Rectal smooth muscle tissue (tissue), 1 donor: ENCODE results near the gene CNRIP1.
"Not testable (repeated sequence)": the region's sequence is repeated elsewhere in the genome, so short reads cannot be mapped to it uniquely, and the experiment has no call there.

Experiments
- H3K27ac ChIP-seq: one replicate; pipeline ENCODE4 v1.7.0; 2013; ENCODE audit warnings: low read depth, low read length, inconsistent platforms
- H3K27me3 ChIP-seq: one replicate; pipeline ENCODE4 v1.7.0; 2013; ENCODE audit warnings: low read length; ENCODE audit not compliant: control insufficient read depth, insufficient read depth
- H3K36me3 ChIP-seq: one replicate; pipeline ENCODE4 v1.7.0; 2013; ENCODE audit warnings: low read length; ENCODE audit not compliant: control insufficient read depth, insufficient read depth
- H3K4me1 ChIP-seq: one replicate; pipeline ENCODE4 v1.7.0; 2013; ENCODE audit warnings: low read length; ENCODE audit not compliant: control insufficient read depth, insufficient read depth
- H3K4me3 ChIP-seq: one replicate; pipeline ENCODE4 v1.7.0; 2013; ENCODE audit warnings: low read length
- H3K9ac ChIP-seq: one replicate; pipeline ENCODE4 v1.7.0; 2013; ENCODE audit warnings: low read length

CNRIP1 gene

DNA sequence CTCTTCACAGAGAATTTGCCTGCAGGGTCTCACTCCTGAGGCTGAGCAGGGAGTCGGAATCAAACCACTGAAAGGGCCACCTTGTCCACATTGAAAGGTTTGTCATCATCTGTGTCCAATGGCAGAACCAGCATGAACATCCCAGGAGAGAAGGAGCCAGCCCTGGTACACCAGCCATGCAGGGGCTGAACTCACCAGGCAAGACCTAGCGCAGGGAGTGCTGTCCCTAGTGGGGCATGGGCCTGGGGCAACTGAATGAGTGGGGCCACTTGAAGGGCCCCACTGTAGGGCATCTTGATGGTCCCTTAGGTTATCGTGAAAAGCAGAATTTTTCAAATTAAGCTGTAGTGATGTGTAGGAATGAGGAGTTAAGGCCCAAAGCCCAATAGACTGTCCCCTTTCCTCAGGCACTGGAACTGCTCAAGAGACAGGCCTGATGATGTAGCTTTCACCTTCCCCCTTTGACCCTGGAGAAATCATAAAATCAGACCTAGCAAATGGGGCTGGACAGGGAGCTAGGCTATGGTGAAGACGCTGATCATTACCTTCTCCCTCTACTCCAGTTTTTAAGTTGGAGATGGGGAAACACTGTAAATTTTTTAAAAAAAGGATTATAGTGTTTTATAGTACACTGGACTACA lies 37.0 kb upstream of the CNRIP1 start:
- Histone ChIP-seq H3K4me1 (no peaks in the 10 kb centered on the region), H3K27me3 (no peaks in the 10 kb centered on the region), H3K36me3 (no peaks in the 10 kb centered on the region), H3K27ac (no peak overlapping the region), H3K4me3 (no peak overlapping the region), H3K9ac (no peak overlapping the region)

DNA sequence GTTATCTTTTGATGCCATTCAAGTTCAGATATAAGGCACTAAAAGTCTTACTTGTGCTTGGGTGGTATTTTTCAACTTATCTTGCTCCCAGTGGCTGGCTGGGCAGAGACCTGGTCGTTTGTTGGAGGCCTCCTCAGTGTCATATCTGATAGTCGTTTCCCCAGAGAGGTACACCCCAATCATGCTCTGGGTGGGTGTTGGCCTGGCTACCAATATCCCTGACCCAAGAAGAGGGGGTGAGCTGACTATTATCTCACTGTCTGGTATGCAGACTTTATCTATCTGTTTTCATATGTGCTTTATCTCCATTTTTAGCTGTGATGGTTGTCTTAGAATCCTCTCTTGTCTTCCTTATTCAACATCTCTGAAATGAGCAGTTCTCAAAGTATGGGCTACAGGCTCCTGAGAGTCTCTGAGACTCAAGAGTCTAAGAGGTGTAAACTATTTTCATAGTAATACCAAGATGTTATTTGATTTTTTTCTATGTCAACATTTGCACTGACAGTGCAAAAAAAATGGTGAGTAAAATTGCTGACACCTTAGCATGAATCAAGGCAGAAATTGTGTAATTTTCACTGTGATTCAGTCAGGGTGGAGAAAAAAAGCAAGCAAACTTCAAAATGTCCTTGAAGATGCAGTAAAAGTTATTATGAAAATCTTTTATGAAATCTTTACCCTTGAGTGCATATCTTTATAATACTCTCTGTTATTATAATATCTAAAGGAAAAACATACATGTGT lies 33.1 kb upstream of the CNRIP1 start:
- no peaks in the 10 kb centered on the region for H3K27me3 ChIP-seq
- H3K36me3 ChIP-seq, result no peaks in the 10 kb centered on the region
- H3K4me3 ChIP-seq, result no peak overlapping the region
- H3K27ac ChIP-seq, result no peak overlapping the region
- no peak overlapping the region for H3K9ac ChIP-seq
- H3K4me1 ChIP-seq, result no peaks in the 10 kb centered on the region

DNA sequence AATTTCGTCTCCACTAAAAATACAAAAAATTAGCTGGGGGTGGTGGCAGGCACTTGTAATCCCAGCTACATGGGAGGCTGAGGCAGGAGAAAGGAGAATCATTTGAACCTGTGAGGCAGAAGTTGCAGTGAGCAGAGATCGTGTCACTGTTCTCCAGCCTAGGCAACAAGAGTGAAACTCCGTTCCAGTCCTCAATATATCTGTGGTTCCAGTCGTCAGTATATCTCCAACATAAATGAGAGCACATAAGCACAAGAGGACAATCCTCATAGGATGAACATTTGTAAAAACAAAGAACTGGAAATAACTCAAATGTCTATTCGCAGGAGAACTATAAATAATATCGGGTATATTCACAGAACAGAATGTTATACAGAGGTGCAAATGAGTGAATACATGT lies 32.2 kb upstream of the CNRIP1 start:
- Histone ChIP-seq H3K36me3 (no peaks in the 10 kb centered on the region), H3K4me1 (no peaks in the 10 kb centered on the region), H3K9ac (no peak overlapping the region), H3K27ac (no peak overlapping the region), H3K27me3 (no peaks in the 10 kb centered on the region), H3K4me3 (no peak overlapping the region)

GRCh38 chr2:68349091-68349490 lies 29.3 kb upstream of the CNRIP1 start:
- H3K27me3 ChIP-seq, H3K4me1 ChIP-seq, H3K4me3 ChIP-seq, H3K9ac ChIP-seq, H3K27ac ChIP-seq, H3K36me3 ChIP-seq: not testable (repeated sequence)

DNA sequence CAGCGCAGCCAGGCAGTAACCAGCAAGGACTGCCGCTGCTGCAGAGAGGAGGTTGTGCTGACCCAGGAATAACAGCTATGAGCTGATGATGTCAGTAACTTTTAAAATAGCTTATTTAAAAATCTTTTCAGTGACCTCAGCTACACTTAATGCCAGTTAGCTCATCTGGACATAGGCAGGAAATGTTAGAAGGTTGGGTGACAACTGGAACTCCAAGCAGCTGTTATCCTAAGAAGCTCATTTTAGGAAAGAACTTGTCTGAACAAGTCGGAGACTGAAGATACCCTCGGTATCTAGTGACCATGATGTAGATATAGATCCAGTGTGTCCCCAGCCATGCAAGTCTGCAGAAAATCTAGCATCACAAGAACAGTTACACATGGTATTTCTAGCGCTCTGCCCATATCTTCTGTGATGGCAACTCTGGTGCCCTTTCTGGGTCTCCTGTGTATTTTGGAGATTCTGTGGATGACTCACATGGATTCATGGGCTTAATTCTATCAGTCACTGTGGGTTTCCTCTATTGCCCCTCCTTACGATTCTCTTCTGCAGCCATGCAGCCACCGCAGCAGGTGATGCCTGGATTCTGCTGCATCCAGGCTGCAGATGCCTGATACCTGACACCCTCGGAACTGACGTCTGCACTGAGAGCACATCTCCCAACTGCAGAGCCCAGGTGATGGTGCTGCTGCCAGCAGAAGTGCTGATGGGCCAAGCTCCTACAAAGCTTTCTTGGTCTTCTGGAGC lies 25.6 kb upstream of the CNRIP1 start:
- Histone ChIP-seq H3K27me3 (no peaks in the 10 kb centered on the region), H3K4me3 (no peak overlapping the region)

GRCh38 chr2:68344031-68344430 lies 24.3 kb upstream of the CNRIP1 start:
- Histone ChIP-seq H3K4me3 (no peak overlapping the region), H3K9ac (no peak overlapping the region), H3K36me3 (no peaks in the 10 kb centered on the region), H3K27me3 (no peaks in the 10 kb centered on the region), H3K4me1 (no peaks in the 10 kb centered on the region), H3K27ac (no peak overlapping the region)

More for the DNA sequence above, 25.6 kb upstream of the CNRIP1 start:
- H3K4me1 ChIP-seq, result no peaks in the 10 kb centered on the region
- H3K9ac ChIP-seq, result no peak overlapping the region
- H3K36me3 ChIP-seq, result no peaks in the 10 kb centered on the region
- no peak overlapping the region for H3K27ac ChIP-seq

- Histone ChIP-seq H3K9ac (no peak overlapping the region), H3K4me1 (no peaks in the 10 kb centered on the region), H3K27ac (no peak overlapping the region), H3K4me3 (no peak overlapping the region), H3K27me3 (no peaks in the 10 kb centered on the region), H3K36me3 (no peaks in the 10 kb centered on the region)
These were observed 22.7 kb upstream of the CNRIP1 start for GRCh38 chr2:68342470-68342869.

DNA sequence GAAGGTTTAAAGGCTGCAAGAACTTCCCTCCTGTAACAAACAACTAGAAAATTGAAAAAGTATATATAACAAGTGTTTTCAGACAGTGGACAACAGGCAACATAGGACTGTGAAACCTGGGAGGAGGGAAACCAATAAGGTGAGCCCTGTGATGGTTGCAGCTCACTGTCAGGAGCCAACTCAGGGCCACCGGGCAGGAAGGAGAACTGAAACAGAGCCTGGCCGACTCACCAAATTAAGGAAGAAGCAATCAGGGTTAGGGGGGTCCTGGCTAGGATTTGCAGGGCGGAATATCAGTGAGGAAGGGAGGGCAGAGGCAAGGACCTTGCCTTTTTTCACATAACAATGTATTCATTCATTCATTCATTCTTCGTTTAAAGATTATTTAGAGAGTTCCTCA lies 21.8 kb upstream of the CNRIP1 start:
- no peaks in the 10 kb centered on the region for H3K27me3 ChIP-seq
- H3K9ac ChIP-seq, result no peak overlapping the region
- no peaks in the 10 kb centered on the region for H3K36me3 ChIP-seq
- no peaks in the 10 kb centered on the region for H3K4me1 ChIP-seq
- H3K4me3 ChIP-seq, result no peak overlapping the region
- H3K27ac ChIP-seq, result no peak overlapping the region

DNA sequence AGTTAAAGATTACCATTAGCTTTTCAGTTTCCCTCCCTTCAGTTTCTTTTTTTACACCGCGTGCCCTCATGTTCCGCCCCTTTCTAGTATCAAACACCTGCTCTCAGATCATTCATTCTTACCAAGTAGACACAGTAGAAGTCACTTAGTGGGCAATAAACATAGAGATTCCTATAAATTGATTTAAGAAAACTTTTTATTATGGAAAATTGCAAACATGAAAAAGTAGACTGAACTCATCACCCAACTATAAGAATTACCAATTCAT lies 21.2 kb upstream of the CNRIP1 start:
- no peaks in the 10 kb centered on the region for H3K36me3 ChIP-seq
- H3K9ac ChIP-seq, result no peak overlapping the region
- H3K4me3 ChIP-seq, result no peak overlapping the region
- no peaks in the 10 kb centered on the region for H3K4me1 ChIP-seq
- H3K27ac ChIP-seq, result no peak overlapping the region
- no peaks in the 10 kb centered on the region for H3K27me3 ChIP-seq

DNA sequence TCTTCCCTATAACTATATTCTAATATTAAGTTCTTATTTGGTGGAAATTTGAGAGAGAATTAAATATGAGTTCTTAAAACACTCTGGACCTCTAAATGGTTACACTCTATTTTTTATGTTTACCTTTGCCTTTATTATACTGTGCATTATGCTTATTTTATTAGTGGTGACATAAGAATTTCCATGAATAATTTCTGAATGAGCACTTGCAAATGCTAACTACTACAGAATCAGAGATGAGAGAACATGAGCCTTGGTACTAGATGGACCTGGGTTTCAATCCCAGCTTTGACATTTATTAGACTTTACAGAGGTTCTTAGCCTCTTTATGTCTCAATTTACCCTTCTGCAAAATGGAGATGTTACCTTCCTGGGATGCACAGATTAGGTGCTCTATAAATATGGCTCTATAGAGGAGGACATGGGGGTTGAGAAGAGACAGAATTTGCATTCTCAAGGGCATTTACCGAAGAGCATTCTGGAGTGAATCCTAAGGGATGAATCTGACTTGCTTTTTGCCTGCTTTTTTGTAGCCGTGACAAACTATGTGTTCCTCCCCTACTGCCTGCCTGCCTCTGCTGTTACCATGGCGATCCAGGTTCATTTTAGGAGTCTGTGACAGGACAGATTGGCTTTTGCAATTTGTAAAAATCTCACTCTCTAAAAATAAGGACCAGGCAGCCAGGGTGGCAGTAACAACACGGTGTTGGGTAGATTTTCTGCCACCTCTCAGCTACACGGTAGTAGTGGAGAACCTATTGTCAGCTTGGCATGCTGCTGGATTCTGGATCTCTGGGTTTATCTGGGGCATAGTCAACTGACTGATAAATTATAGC lies 20.7 kb upstream of the CNRIP1 start:
- Histone ChIP-seq H3K36me3 (no peaks in the 10 kb centered on the region), H3K27me3 (no peaks in the 10 kb centered on the region), H3K9ac (no peak overlapping the region), H3K4me3 (no peak overlapping the region), H3K4me1 (no peaks in the 10 kb centered on the region), H3K27ac (no peak overlapping the region)

DNA sequence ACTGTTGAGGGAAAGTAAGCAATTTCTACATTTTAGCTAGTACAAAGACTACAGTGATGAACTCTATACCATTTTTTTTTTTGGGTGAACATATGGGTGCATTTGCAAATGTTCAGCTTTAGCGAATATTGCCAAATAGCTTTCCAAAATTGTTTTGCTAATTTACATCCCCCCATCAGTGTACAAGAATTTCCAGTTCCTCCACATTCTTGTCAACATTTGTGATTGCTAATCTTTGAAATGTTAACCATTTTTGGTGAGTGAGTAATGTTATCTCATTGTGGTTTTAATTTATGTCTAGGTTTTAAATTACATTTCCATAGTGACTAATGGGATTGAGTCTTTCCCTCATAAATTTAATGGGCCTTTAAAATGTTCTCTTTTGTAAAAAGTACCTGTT lies 16.4 kb upstream of the CNRIP1 start:
- H3K9ac ChIP-seq, result no peak overlapping the region
- no peaks in the 10 kb centered on the region for H3K4me1 ChIP-seq
- H3K27me3 ChIP-seq, result no peaks in the 10 kb centered on the region
- no peak overlapping the region for H3K4me3 ChIP-seq
- H3K27ac ChIP-seq, result no peak overlapping the region
- H3K36me3 ChIP-seq, result no peaks in the 10 kb centered on the region

GRCh38 chr2:68333931-68334330 lies 14.2 kb upstream of the CNRIP1 start:
- Histone ChIP-seq H3K9ac (no peak overlapping the region), H3K27me3 (peaks cover under 1% of the 10 kb centered on the region), H3K27ac (no peak overlapping the region), H3K4me1 (no peaks in the 10 kb centered on the region), H3K4me3 (no peak overlapping the region), H3K36me3 (no peaks in the 10 kb centered on the region)
